Measurements from ENCODE around the gene NAGPA. TPM values are rescaled to one million over a fixed set of nuclear protein-coding genes. Genes with fewer than 3 reads are reported as not detected.

NAGPA gene
- total RNA-seq, 4 donors from 2014 or later = 19.6 to 34.7 (median 26.0) TPM

DNA sequence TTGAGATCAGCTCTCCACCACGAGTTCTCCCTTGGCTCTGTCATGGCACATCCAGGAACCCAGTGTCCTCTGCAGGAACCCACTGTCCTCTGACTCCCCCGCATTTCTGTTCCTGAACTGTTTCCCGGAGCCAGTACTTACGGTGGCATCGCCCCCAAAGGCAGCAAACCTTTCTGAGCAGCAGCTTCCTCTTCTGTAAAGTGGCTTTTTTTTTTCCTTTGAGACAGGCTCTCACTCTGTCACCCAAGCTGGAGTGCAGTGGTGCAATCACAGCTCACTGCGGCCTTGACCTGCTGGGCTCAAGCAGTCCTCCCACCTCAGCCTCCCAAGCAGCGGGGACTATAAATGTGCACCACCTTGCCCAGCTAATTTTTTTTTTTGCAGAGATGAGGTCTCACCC, 32.2 kb downstream of the NAGPA start:
- 70 to 86% methylated on average over 4 to 7 of the region's 7 CpGs for WGBS, 2 donors
- no peaks in the 10 kb centered on the region for H3K9me3 ChIP-seq
- DNase-seq = no peak
- no peak overlapping the region for H3K27ac ChIP-seq
- H3K4me1 ChIP-seq = no peaks in the 10 kb centered on the region
- intact Hi-C loops (cut with DNase I) = no loop called here
- H3K4me3 ChIP-seq = no peak overlapping the region
- peaks cover 0 to 7% (median 0%) of the 10 kb centered on the region in 4 donors for H3K27me3 ChIP-seq
- no peaks in the 10 kb centered on the region for H3K36me3 ChIP-seq
- TF ChIP-seq POLR2A (IDR thresholded peaks at IDR 0.05) = no peak
- TF ChIP-seq, protein P1, sequence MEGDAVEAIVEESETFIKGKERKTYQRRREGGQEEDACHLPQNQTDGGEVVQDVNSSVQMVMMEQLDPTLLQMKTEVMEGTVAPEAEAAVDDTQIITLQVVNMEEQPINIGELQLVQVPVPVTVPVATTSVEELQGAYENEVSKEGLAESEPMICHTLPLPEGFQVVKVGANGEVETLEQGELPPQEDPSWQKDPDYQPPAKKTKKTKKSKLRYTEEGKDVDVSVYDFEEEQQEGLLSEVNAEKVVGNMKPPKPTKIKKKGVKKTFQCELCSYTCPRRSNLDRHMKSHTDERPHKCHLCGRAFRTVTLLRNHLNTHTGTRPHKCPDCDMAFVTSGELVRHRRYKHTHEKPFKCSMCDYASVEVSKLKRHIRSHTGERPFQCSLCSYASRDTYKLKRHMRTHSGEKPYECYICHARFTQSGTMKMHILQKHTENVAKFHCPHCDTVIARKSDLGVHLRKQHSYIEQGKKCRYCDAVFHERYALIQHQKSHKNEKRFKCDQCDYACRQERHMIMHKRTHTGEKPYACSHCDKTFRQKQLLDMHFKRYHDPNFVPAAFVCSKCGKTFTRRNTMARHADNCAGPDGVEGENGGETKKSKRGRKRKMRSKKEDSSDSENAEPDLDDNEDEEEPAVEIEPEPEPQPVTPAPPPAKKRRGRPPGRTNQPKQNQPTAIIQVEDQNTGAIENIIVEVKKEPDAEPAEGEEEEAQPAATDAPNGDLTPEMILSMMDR (IDR thresholded peaks at IDR 0.05) = no peak

DNA sequence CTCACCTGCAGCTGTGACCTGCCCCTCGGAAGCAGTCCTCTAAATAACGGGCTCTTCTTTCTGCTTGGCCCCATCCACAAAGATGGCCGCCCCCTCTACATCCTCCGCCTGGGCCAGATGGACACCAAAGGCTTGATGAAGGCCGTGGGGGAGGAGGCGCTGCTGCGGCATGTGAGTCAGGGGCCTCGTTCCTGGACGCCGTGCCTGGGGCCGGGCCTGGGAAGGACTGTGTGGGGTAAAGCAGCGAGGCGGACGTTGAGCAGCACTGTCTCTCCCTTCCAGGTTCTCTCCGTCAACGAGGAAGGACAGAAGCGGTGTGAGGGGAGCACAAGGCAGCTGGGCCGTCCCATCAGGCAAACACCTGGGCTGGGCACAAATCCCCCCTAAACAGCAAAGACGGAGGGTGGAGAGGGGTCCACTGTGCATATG, 33.1 kb downstream of the NAGPA start:
- H3K9me3 ChIP-seq = no peaks in the 10 kb centered on the region
- H3K4me1 ChIP-seq = no peaks in the 10 kb centered on the region
- H3K4me3 ChIP-seq = no peak overlapping the region
- TF ChIP-seq, protein P1 (IDR thresholded peaks at IDR 0.05) = no peak
- TF ChIP-seq POLR2A (IDR thresholded peaks at IDR 0.05) = no peak
- DNase-seq = no peak
- intact Hi-C loops (cut with DNase I) = no loop called here
- WGBS, 2 donors = 92 to 100% methylated on average over 5 to 7 of the region's 19 CpGs
- H3K36me3 ChIP-seq = no peaks in the 10 kb centered on the region
- H3K27ac ChIP-seq = no peak overlapping the region
- peaks cover 0 to 7% (median 0%) of the 10 kb centered on the region in 4 donors for H3K27me3 ChIP-seq

DNA sequence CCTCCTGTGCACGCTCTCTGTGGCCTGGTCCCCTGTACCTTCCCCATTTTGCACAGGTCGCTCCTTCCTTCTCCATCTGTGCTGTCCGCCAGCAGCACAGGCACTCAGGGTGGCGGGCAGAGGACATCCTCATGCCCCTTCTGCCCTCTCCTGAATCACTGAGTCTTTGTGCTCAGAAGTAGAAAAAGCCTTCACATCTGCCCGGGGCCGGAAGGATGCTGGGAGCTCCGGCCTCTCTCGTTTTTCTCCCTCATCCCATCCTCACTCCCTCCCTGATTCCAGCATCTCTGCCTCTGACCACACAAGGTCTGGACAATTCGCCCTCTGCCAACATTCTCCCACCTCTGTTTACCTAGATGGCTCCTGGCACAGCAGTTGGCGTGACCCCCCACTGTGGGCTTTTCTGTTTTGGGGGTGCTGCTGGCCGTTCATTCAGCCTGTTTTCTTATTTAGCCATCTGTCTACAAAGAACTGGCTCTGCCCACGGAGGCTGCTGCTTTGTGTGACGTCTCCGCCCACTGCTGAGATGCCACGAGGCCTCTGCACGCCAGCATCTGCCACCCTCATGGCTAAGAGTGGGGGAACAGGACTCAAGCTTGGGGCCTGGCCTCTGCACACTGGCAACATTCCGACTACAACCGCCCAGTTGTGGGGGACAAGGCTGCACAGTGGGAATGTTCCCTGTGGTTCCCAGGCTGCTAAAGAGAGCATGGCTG, 38.9 kb downstream of the NAGPA start:
- Histone ChIP-seq H3K4me3 (no peak overlapping the region), H3K27ac (no peak overlapping the region), H3K9me3 (no peaks in the 10 kb centered on the region), H3K4me1 (no peaks in the 10 kb centered on the region), H3K36me3 (no peaks in the 10 kb centered on the region), H3K27me3 (peaks cover 0 to 28% (median 0%) of the 10 kb centered on the region in 4 donors)
- 71 to 79% methylated on average over 10 of the region's 18 CpGs for WGBS, 2 donors
- no peak for DNase-seq
- intact Hi-C loops (cut with DNase I) = no loop called here
- TF ChIP-seq, protein P1 (IDR thresholded peaks at IDR 0.05) = no peak
- no peak for TF ChIP-seq POLR2A (IDR thresholded peaks at IDR 0.05)

DNA sequence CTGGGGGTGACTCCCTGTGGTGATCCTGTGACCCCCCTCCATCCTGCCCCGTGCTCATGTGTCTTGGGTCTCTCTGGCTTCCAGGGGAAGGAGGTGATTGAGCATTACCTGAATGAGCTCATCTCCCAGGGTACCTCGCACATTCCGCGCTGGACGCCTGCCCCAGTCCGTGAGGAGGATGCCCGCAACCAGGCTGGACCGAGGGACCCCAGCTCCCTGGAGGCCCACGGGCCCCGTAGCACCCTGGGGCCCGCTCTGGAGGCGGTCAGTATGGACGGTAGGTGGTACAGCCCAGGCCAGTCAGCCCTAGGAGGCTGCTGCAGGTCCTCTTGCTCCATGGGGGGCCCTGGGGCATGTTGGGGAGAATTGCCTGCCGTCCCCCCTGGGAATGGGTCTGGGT, 42.0 kb downstream of the NAGPA start:
- no peak overlapping the region for H3K4me3 ChIP-seq
- no peaks in the 10 kb centered on the region for H3K36me3 ChIP-seq
- H3K27ac ChIP-seq = no peak overlapping the region
- TF ChIP-seq POLR2A (IDR thresholded peaks at IDR 0.05) = no peak
- TF ChIP-seq, protein P1 (IDR thresholded peaks at IDR 0.05) = no peak
- 77 to 95% methylated on average over 2 of the region's 14 CpGs for WGBS, 2 donors
- H3K4me1 ChIP-seq = peaks cover 0 to 11% (median 6%) of the 10 kb centered on the region in 3 donors
- H3K27me3 ChIP-seq = peaks cover 0 to 59% (median 11%) of the 10 kb centered on the region in 4 donors
- no peak for DNase-seq
- no peaks in the 10 kb centered on the region for H3K9me3 ChIP-seq
- intact Hi-C loops (cut with DNase I) = no loop called here

DNA sequence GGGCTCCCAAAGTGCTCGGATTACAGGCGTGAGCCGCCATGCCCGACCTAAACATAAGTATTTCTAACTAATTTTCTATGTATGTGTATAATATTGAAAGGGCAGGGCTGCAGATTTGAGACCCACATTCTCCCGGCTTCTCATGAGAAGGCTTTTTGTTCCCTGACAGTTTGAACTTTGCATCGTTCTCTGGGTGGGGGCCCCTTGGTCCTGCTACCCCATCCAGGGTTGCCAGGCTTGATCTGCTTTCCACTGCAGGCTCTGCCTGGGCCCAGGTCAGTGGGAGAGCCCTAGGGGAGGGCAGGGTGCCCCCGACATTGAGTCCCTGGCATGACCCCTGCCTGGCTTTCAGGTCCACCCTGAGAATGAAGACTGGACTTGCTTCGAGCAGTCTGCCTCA, 43.3 kb downstream of the NAGPA start:
- no peak overlapping the region for H3K4me3 ChIP-seq
- peaks cover 0 to 66% (median 11%) of the 10 kb centered on the region in 4 donors for H3K27me3 ChIP-seq
- H3K27ac ChIP-seq = no peak overlapping the region
- H3K4me1 ChIP-seq = peaks cover 0 to 11% (median 6%) of the 10 kb centered on the region in 3 donors
- no peak for DNase-seq
- WGBS, 2 donors = 78 to 86% methylated on average over 6 of the region's 8 CpGs
- intact Hi-C loops (cut with DNase I) = no loop called here
- H3K36me3 ChIP-seq = no peaks in the 10 kb centered on the region
- no peaks in the 10 kb centered on the region for H3K9me3 ChIP-seq
- TF ChIP-seq, protein P1 (IDR thresholded peaks at IDR 0.05) = no peak
- no peak for TF ChIP-seq POLR2A (IDR thresholded peaks at IDR 0.05)

Data from esophagus squamous epithelium (tissue), 5 donors.